GM12878 (cell line): ENCODE data around the gene ZNF324. TPM values are rescaled to one million over a fixed set of nuclear protein-coding genes. Genes with fewer than 3 reads are reported as not detected.
A peak's percentile ranks its signal among the peaks of the same experiment; 100 is the strongest.

ENCODE experiments used
- ATAC-seq: fragments of 200-7000 bp; cut with Tn5 transposase; 3 replicates; pipeline ENCODE4 v1.9.1; 2020; ENCODE audit warnings: mild to moderate bottlenecking, moderate library complexity
- BruUV-seq: library from RNA; stranded (reverse); fragments of 400-500 nt; replicated peaks from 2 replicates; lab custom pipeline; 2021; lab: Mats Ljungman, UMichigan
- CTCF ChIA-PET: fragments of 300-600 bp; sonication (Branson Sonifier 250); formaldehyde crosslinking; extraction: SDS; loops from one replicate; lab custom pipeline; 2021; ENCODE audit warnings: inconsistent platforms; lab: Yijun Ruan, JAX
- POLR2A ChIA-PET: fragments of 350-600 bp; formaldehyde crosslinking; extraction: SDS; loops from one replicate; lab custom pipeline; 2021; ENCODE audit warnings: inconsistent platforms; lab: Charles Lee
- RAD21 ChIA-PET: fragments of 300-600 bp; sonication (Branson Sonifier 250); formaldehyde crosslinking; loops from one replicate; lab custom pipeline; 2023; ENCODE audit warnings: antibody characterized with exemption; ENCODE audit not compliant: unreplicated experiment; lab: Charles Lee
- SMC1A ChIA-PET: fragments of 300-600 bp; sonication (Branson Sonifier 250); formaldehyde crosslinking; loops from one replicate; lab custom pipeline; 2023; ENCODE audit not compliant: unreplicated experiment, uncharacterized antibody; lab: Charles Lee
- DNase-seq: peaks from one replicate; pipeline ENCODE4 v3.0.0-alpha.2; 2011; ENCODE audit warnings: low read depth, low spot score
- FAIRE-seq: peaks from 3 replicates; lab custom pipeline; 2011; peaks lifted over from hg19 to GRCh38; lab: Jason Lieb, UNC
- H2AFZ ChIP-seq: 2 replicates; pipeline ENCODE4 v1.6.0; 2011; ENCODE audit warnings: low read depth, low read length, control low read depth; ENCODE audit not compliant: control insufficient read depth
- H3K27ac ChIP-seq: 2 replicates; pipeline ENCODE4 v1.5.1; 2011; ENCODE audit warnings: control low read depth; ENCODE audit not compliant: control insufficient read depth, insufficient read depth
- H3K27me3 ChIP-seq, 2 experiments: replicated peaks in 1 of 2; 2 replicates each; pipeline versions ENCODE4 v1.6.0 to v1.6.1; 2011; ENCODE audit warnings: low read length in 1 of 2; ENCODE audit not compliant: control insufficient read depth in 2 of 2, insufficient read depth in 2 of 2
- H3K36me3 ChIP-seq, 2 experiments: 2 replicates each; pipeline ENCODE4 v1.5.1; 2011; ENCODE audit warnings: low read length in 1 of 2; ENCODE audit not compliant: control insufficient read depth in 2 of 2, insufficient read depth in 2 of 2
- H3K4me1 ChIP-seq: 2 replicates; pipeline ENCODE4 v1.6.1; 2011; ENCODE audit warnings: mild to moderate bottlenecking, low read length, moderate library complexity, mixed read lengths; ENCODE audit not compliant: control insufficient read depth, insufficient read depth
- H3K4me2 ChIP-seq: 2 replicates; pipeline ENCODE4 v1.6.0; 2011; ENCODE audit warnings: control low read depth; ENCODE audit not compliant: control insufficient read depth, insufficient read depth
- H3K4me3 ChIP-seq: fragments of 200-600 bp; sonication (generic); 2 replicates; pipeline ENCODE4 v1.5.1; 2016
- H3K79me2 ChIP-seq: 2 replicates; pipeline ENCODE4 v1.6.0; 2011; ENCODE audit warnings: low read length; ENCODE audit not compliant: control insufficient read depth, insufficient read depth
- H3K9ac ChIP-seq: 2 replicates; pipeline ENCODE4 v1.8.0; 2011; ENCODE audit warnings: low read length, control low read depth, mixed read lengths; ENCODE audit not compliant: control insufficient read depth, insufficient read depth
- H3K9me3 ChIP-seq: replicated peaks from 3 replicates; pipeline ENCODE4 v1.5.1; 2011; ENCODE audit warnings: mild to moderate bottlenecking, low read length; ENCODE audit not compliant: control insufficient read depth, insufficient read depth
- H4K20me1 ChIP-seq: 2 replicates; pipeline ENCODE4 v1.6.0; 2011; ENCODE audit not compliant: control insufficient read depth, insufficient read depth
- BCL11A ChIP-seq: IDR thresholded peaks from 2 replicates; pipeline ENCODE4 v1.6.1; 2011; ENCODE audit warnings: low read depth, low read length
- BMI1 ChIP-seq: fragments of 450-650 bp; IDR thresholded peaks from 2 replicates; pipeline ENCODE4 v1.6.1; 2016; ENCODE audit warnings: mild to moderate bottlenecking, moderate library complexity, borderline replicate concordance
- CHD1 ChIP-seq: IDR thresholded peaks from 2 replicates; pipeline ENCODE4 v1.6.1; 2012; ENCODE audit warnings: low read depth, low read length, improper control_type of control experiment
- CREM ChIP-seq: IDR thresholded peaks from 2 replicates; pipeline ENCODE4 v1.6.1; 2014; ENCODE audit warnings: antibody characterized with exemption, low read depth
- IKZF1 ChIP-seq: fragments of 450-650 bp; conservative IDR thresholded peaks from 2 replicates; pipeline ENCODE4 v1.6.1; 2017; ENCODE audit warnings: antibody characterized with exemption, mild to moderate bottlenecking
- KLF5 ChIP-seq: fragments of 450-650 bp; IDR thresholded peaks from 2 replicates; pipeline ENCODE4 v1.6.1; 2014; ENCODE audit warnings: mild to moderate bottlenecking; ENCODE audit not compliant: partially characterized antibody
- MXI1 ChIP-seq: fragments of 150-350 bp; IDR thresholded peaks from 2 replicates; pipeline ENCODE4 v1.6.1; 2011; ENCODE audit warnings: low read depth, mild to moderate bottlenecking, inconsistent platforms, low read length, improper control_type of control experiment
- NFIC ChIP-seq: IDR thresholded peaks from 2 replicates; pipeline ENCODE4 v1.6.1; 2012; ENCODE audit warnings: low read depth, mild to moderate bottlenecking, inconsistent platforms, low read length, moderate library complexity
- PML ChIP-seq: IDR thresholded peaks from 2 replicates; pipeline ENCODE4 v1.6.1; 2012; ENCODE audit warnings: low read length, inconsistent platforms
- POLR2AphosphoS5 ChIP-seq: IDR thresholded peaks from 2 replicates; pipeline ENCODE4 v1.6.1; 2011; ENCODE audit warnings: mild to moderate bottlenecking, low read length, inconsistent platforms
- POU2F2 ChIP-seq: IDR thresholded peaks from 3 replicates; pipeline ENCODE4 v1.6.1; 2011; ENCODE audit warnings: low read depth, mild to moderate bottlenecking, low read length, borderline replicate concordance
- RELA ChIP-seq: fragments of 450-650 bp; IDR thresholded peaks from 2 replicates; pipeline ENCODE4 v1.8.0; 2014; ENCODE audit warnings: borderline replicate concordance; ENCODE audit not compliant: partially characterized antibody
- SIN3A ChIP-seq: IDR thresholded peaks from 2 replicates; pipeline ENCODE4 v1.6.1; 2012; ENCODE audit warnings: low read depth, low read length, improper control_type of control experiment
- SP1 ChIP-seq: IDR thresholded peaks from one replicate; pipeline ENCODE4 v1.6.1; 2011; ENCODE audit warnings: low read depth, low read length
- TAF1 ChIP-seq: IDR thresholded peaks from 2 replicates; pipeline ENCODE4 v1.6.1; 2011; ENCODE audit warnings: mild to moderate bottlenecking, low read depth, low read length, borderline replicate concordance
- YY1 ChIP-seq: IDR thresholded peaks from 2 replicates; pipeline ENCODE4 v1.6.1; 2011; ENCODE audit warnings: low read depth, mild to moderate bottlenecking, low read length
- ZNF24 ChIP-seq: fragments of 450-650 bp; IDR thresholded peaks from 2 replicates; pipeline ENCODE4 v1.6.1; 2017; ENCODE audit warnings: antibody characterized with exemption, mild to moderate bottlenecking
- ZNF384 ChIP-seq: IDR thresholded peaks from 2 replicates; pipeline ENCODE4 v1.6.1; 2012; ENCODE audit warnings: low read depth, mild to moderate bottlenecking, low read length, improper control_type of control experiment, borderline replicate concordance
- WGBS: methylation state at CpG from one replicate; pipeline ENCODE4 v1.1.6; 2016; ENCODE audit warnings: low lambda C conversion rate; ENCODE audit not compliant: insufficient replicate concordance, insufficient coverage; ENCODE audit errors: missing lambda C conversion rate; 5-methylcytosine and 5-hydroxymethylcytosine counted together
- in situ Hi-C: fragments of 300-500 bp; cut with MboI; formaldehyde crosslinking; loops from 9 replicates; pipeline ENCODE4 v1.14.3; 2018; ENCODE audit warnings: mixed read lengths
- intact Hi-C: fragments of 100-400 bp; cut with micrococcal nuclease; formaldehyde crosslinking; loops from one replicate; pipeline ENCODE4 v1.14.2; 2022; ENCODE audit not compliant: unreplicated experiment
- polyA plus RNA-seq, 11 experiments: library from polyadenylated mRNA; depleted of rRNA in 4 of 11; unstranded in 6 of 11; stranded (reverse) in 5 of 11; fragments of >200 nt; fragmentation: Nextera tagmentation in 4 of 11; fragmentation: Illumina TruSeq in 1 of 11; extraction: Ambion mirVana in 4 of 11; extraction: Trizol in 1 of 11; gene quantifications; 1 replicate in 1 of 11; 2 replicates in 10 of 11; pipeline versions ENCODE4 v1.2.1 to v1.2.3, GENCODE V29; 2011 to 2016; ENCODE audit warnings: inconsistent platforms in 2 of 11, missing spikeins in 2 of 11, low read depth in 1 of 11
- total RNA-seq, 4 experiments: library from RNA; depleted of rRNA in 3 of 4; stranded (reverse); fragments of >200 nt in 3 of 4; fragmentation: Illumina TruSeq in 1 of 4; extraction: Trizol in 1 of 4; gene quantifications; 2 replicates each; pipeline versions ENCODE4 v1.2.1 to v1.2.3, GENCODE V29; 2013 to 2021
- TF ChIP-seq, protein P1 (sequence below): IDR thresholded peaks from 2 replicates; pipeline ENCODE4 v1.6.1; 2012; ENCODE audit warnings: mild to moderate bottlenecking, low read depth, low read length

Gene ZNF324
- total and polyA plus RNA-seq, 10 of the 15 experiments (the other 5 are each of a cell fraction or from before 2014, with no cell fraction given): 0.71 to 13.9 (median 7.0) TPM

DNA sequence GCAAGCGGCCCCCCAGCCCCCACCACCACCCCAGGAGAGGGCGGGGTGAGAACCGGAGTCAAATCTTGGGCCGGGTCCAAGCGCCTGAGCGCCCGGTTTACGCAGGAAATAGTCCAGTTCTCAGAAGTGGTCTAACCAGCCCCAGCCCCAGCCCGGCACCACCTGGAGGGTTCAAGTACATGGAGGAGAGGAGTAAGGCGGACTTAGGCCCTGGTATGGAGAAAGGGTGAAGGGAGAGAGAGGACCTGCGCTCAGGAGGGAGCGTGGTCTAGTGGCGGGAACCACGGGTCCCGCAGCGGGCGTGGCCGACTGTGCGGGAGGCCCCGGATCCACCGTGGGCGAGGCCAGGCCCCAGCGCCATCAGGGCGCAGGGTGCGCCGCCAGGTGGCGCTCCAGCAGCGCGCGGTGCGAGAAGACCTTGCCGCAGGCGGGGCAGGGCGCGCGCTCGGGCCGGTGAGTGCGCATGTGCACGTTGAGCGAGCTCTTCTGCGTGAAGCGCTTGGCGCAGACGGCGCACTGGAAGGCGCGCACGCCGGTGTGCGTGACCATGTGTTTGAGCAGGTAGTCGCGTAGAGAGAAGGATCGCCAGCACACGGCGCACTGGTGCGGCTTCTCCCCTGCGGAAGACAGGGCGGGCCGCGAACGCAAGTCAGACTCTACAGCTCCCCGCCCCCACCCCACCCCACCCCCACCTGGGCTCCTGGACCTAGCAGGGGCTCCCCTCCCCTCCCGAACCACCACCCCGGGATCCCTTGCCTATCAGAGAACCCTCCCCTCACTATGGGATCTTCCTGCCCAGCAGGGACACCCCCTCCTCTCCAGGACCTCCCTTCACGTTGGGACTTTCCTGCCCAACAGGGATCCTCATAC lies 47.0 kb downstream of the ZNF324 start:
- Histone ChIP-seq H3K4me1 (peaks cover 23% of the 10 kb centered on the region), H3K27ac (peak overlapping the region; percentile 91), H3K4me3 (peak overlapping the region; percentile 72), H3K4me2 (peak overlapping the region; percentile 96), H3K27me3 (no peaks in the 10 kb centered on the region), H3K79me2 (peaks cover 36% of the 10 kb centered on the region), H3K36me3 (peaks cover 0 to 8% of the 10 kb centered on the region in 2 experiments; a peak in 3 of 4 replicates), H3K9ac (peak overlapping the region; percentile 89), H2AFZ (peak overlapping the region; percentile 31), H4K20me1 (no peaks in the 10 kb centered on the region), H3K9me3 (no peaks in the 10 kb centered on the region)
- 10% methylated on average over 63 of the region's 66 CpGs for WGBS
- FAIRE-seq (peak; percentile 97), DNase-seq (peak; percentile 85), ATAC-seq (peak; percentile 95)
- BruUV-seq: no TSS peak
- intact Hi-C loops (loop anchor here (2.0 kb wide), 1 partner anchor 45 kb away; the partner anchor contains the start of gene UBE2M), in situ Hi-C loops (no loop called here)
- ChIA-PET CTCF (interaction anchor here (0.6 to 2.0 kb wide), 13 partner anchors 13 to 652 kb away, joined by 3 to 22 read pairs (median 4); partner anchors contain the start of genes CHMP2A, MZF1 and TRIM28), RAD21 (interaction anchor here (0.8 to 1.6 kb wide), 3 partner anchors 15 to 65 kb away, joined by 4 to 16 read pairs (median 6); no protein-coding TSS in a partner anchor), POLR2A (interaction anchor here (0.6 to 1.9 kb wide), 9 partner anchors 21 to 71 kb away, joined by 3 to 14 read pairs (median 4); partner anchors contain the start of genes CHMP2A and TRIM28), SMC1A (interaction anchor here (0.8 to 1.2 kb wide), 5 partner anchors 23 to 1049 kb away, joined by 3 to 4 read pairs (median 3); no protein-coding TSS in a partner anchor)
- peak; percentile 24; the same call in 1 of the 2 replicates for TF ChIP-seq PML
- no peak for TF ChIP-seq BMI1
- TF ChIP-seq MXI1: peak; percentile 87
- TF ChIP-seq, protein P1, sequence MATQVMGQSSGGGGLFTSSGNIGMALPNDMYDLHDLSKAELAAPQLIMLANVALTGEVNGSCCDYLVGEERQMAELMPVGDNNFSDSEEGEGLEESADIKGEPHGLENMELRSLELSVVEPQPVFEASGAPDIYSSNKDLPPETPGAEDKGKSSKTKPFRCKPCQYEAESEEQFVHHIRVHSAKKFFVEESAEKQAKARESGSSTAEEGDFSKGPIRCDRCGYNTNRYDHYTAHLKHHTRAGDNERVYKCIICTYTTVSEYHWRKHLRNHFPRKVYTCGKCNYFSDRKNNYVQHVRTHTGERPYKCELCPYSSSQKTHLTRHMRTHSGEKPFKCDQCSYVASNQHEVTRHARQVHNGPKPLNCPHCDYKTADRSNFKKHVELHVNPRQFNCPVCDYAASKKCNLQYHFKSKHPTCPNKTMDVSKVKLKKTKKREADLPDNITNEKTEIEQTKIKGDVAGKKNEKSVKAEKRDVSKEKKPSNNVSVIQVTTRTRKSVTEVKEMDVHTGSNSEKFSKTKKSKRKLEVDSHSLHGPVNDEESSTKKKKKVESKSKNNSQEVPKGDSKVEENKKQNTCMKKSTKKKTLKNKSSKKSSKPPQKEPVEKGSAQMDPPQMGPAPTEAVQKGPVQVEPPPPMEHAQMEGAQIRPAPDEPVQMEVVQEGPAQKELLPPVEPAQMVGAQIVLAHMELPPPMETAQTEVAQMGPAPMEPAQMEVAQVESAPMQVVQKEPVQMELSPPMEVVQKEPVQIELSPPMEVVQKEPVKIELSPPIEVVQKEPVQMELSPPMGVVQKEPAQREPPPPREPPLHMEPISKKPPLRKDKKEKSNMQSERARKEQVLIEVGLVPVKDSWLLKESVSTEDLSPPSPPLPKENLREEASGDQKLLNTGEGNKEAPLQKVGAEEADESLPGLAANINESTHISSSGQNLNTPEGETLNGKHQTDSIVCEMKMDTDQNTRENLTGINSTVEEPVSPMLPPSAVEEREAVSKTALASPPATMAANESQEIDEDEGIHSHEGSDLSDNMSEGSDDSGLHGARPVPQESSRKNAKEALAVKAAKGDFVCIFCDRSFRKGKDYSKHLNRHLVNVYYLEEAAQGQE: no peak
- TF ChIP-seq TAF1: peak; percentile 60; the same call in 1 of the 2 replicates
- TF ChIP-seq CHD1: no peak
- peak; percentile 23; the same call in 1 of the 3 replicates for TF ChIP-seq POU2F2
- no peak for TF ChIP-seq CREM
- no peak for TF ChIP-seq NFIC
- 0 out of 2 replicates have a peak, but pooled peaks have one; percentile 51 for TF ChIP-seq ZNF24
- TF ChIP-seq POLR2AphosphoS5: peak; percentile 88; the same call in 1 of the 2 replicates
- TF ChIP-seq YY1: peak; percentile 91
- peak; percentile 58 for TF ChIP-seq KLF5
- TF ChIP-seq RELA: peak; percentile 83
- TF ChIP-seq SIN3A: no peak; the same call in 1 of the 2 replicates
- no peak for TF ChIP-seq ZNF384
- TF ChIP-seq IKZF1: peak; percentile 84; the same call in 1 of the 2 replicates
- no peak for TF ChIP-seq BCL11A
- peak; percentile 44 for TF ChIP-seq SP1
